ENCODE data around the gene KIRREL3.

- no peak for TF ChIP-seq MAZ (IDR thresholded peaks at IDR 0.05; ENCODE audit: borderline replicate concordance, low read depth, low read length)
- TF ChIP-seq CHD1 (IDR thresholded peaks at IDR 0.05; ENCODE audit: low read depth, low read length) = no peak
- TF ChIP-seq CTCF (conservative IDR thresholded peaks at IDR 0.05; ENCODE audit: low read depth, low read length) = no peak
- no peak for TF ChIP-seq NFE2L2 (IDR thresholded peaks at IDR 0.05; ENCODE audit: low read depth, low read length)
- no peak for TF ChIP-seq CEBPB (IDR thresholded peaks at IDR 0.05; ENCODE audit: low read depth, low read length)
Measured at GRCh38 chr11:127027000-127027399, 26.4 kb upstream of the KIRREL3 start.

Data from IMR-90 (cell line).